NCI-H2196 (cell line): ENCODE measurements around the gene NR1H2.
"Not testable (repeated sequence)": the region's sequence is repeated elsewhere in the genome, so short reads cannot be mapped to it uniquely, and the experiment has no call there.

Source experiments
- DNase-seq: peaks from one replicate; lab custom pipeline; 2025; ENCODE audit not compliant: unreplicated experiment; lab: John Stamatoyannopoulos, UW

Gene NR1H2

DNA sequence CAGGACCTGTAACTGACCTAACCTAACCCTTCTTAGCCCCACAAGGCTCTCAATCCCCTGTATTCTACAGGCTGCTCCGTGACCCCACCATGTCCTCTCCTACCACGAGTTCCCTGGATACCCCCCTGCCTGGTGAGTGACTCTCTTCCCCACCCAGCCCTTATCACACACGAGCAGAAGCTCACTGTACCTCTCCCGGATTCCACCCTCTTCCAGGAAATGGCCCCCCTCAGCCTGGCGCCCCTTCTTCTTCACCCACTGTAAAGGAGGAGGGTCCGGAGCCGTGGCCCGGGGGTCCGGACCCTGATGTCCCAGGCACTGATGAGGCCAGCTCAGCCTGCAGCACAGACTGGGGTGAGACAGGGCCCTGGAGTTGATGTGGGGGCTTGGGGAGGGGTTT is 1.3 kb downstream of the NR1H2 start:
- DNase-seq, result no peak

DNA sequence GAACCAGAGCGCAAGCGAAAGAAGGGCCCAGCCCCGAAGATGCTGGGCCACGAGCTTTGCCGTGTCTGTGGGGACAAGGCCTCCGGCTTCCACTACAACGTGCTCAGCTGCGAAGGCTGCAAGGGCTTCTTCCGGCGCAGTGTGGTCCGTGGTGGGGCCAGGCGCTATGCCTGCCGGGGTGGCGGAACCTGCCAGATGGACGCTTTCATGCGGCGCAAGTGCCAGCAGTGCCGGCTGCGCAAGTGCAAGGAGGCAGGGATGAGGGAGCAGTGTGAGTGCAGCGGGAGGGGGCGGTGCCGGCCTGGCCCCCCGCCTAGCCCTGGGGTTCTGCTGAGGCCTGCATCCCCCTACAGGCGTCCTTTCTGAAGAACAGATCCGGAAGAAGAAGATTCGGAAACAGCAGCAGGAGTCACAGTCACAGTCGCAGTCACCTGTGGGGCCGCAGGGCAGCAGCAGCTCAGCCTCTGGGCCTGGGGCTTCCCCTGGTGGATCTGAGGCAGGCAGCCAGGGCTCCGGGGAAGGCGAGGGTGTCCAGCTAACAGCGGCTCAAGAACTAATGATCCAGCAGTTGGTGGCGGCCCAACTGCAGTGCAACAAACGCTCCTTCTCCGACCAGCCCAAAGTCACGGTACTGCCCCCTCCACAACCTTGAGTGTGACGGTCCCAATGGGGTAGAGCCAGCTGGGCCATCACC is 2.1 kb downstream of the NR1H2 start:
- no peak for DNase-seq

DNA sequence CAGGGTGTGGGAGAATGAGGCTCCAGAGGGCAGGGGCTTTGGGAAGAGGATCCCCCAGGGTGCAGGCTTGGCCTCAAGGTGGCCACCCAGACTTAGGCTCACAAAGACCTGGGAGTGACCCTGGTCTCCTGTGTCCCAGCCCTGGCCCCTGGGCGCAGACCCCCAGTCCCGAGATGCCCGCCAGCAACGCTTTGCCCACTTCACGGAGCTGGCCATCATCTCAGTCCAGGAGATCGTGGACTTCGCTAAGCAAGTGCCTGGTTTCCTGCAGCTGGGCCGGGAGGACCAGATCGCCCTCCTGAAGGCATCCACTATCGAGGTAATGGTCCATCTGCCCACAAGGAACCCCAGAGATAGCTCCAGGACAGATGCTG is 2.6 kb downstream of the NR1H2 start:
- DNase-seq, result no peak

DNA sequence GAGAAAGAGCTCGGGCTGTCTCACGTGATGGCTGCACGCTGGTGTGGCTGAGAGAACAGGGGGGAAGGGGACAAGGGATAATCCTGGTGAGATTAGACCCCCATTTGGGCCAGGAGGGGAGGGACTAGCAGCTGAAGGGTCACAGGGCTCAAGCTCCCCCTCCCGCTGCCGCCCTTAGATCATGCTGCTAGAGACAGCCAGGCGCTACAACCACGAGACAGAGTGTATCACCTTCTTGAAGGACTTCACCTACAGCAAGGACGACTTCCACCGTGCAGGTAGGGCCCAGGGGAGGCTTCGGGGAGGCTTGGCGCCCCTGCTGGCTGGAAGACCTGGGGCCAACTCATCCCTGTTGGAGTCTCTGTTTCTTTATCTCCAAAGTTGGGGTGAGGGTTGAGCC is 3.3 kb downstream of the NR1H2 start:
- DNase-seq, result no peak

DNA sequence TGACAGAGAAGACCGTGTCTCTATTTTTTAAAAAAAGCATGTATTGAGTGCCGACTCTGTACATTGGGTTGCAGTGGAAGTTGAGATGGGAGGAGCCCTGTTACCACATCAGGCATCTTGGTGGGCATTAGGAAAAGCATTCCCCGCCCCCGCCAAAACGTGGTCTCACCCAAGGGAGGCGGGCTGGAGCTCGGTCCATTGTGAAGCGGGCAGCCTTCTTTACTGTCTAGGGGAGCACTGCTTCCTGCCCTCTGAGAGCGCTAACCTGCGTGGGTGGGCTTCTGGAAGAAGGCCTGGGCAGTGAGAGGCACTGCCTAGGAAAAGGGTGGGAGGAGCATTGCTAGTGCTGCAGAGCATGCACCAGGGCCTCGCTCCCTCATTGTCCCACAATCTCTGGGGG is 3.9 kb downstream of the NR1H2 start:
- no peak for DNase-seq

DNA sequence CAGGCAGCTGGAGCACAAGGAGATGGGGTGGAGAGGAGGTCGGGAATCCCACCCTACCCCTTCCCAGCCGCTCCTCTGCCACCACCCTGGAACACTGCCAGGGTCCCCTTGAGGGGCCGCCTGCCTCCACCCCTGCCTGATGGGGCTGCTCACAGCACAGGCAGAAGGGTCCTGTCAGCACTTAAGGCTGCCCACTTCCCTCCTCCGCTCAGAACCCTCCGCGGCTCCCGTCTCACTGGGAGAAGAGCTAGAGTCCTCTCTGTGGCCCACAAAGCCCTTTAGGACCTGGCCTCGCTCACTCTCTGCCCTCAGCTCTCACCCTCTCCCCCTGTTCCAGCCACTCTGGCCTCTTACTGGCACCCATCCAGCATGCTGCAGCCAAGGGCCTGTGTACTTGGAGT is 4.5 kb downstream of the NR1H2 start:
- no peak for DNase-seq

DNA sequence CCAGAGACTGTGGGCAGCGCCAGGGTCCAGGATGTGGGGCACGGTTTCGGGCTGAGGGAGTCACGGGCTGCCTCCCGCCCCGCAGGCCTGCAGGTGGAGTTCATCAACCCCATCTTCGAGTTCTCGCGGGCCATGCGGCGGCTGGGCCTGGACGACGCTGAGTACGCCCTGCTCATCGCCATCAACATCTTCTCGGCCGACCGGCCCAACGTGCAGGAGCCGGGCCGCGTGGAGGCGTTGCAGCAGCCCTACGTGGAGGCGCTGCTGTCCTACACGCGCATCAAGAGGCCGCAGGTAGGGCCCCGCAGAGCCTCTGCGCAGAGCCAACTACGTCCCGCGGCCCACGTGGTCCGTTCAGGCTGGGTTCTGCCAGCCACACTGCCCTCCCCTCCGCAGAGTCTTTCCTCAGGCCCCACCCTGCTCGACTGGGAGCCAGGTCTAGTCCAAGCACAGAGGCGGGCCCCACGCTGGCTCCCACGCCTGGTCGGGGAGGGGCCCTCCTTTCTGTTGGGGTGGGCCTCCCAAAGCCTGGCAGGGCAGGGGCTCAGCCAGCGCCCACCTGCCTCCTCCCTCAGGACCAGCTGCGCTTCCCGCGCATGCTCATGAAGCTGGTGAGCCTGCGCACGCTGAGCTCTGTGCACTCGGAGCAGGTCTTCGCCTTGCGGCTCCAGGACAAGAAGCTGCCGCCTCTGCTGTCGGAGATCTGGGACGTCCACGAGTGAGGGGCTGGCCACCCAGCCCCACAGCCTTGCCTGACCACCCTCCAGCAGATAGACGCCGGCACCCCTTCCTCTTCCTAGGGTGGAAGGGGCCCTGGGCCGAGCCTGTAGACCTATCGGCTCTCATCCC is 5.8 kb downstream of the NR1H2 start:
- DNase-seq, result no peak

DNA sequence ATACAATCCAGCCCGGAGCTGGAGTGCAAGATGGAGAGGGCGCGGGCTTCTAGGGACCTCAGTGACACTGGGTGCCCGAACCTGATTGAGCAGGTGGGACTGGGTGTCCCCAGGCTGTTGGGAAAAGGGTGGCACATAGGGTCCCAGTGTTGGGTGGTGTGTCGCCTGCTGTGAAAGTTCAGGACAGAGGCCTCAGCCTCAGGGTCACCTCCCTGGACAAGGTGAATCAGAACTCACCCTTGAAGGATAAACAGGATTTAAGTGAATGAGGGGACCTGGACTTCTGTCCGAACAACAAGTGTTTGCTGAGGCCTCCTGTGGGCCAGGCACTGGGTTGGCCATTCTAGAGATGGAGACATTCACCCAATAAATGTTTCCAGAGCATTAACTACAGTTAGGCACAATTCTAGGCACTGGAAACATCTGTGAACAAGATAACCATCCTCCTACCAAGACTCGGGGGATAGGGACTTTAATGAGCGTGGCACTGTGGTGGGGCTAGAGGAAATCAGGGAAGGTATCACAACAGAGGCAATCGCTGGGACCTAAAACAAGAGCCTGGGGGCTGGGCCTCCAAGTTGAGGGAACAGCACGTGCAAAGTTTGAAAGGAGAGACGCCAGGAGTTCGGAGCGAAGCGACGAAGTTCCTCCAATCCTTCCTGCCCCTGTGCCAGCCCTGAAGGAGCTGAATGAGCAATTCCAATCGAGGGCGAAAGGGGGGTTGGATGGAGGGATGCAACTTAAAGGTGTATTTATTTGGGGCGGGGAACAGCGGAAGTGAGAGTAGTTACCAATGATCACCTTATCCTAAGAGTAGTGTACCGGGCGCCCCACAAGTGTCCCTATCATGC is 7.0 kb downstream of the NR1H2 start:
- no peak for DNase-seq

DNA sequence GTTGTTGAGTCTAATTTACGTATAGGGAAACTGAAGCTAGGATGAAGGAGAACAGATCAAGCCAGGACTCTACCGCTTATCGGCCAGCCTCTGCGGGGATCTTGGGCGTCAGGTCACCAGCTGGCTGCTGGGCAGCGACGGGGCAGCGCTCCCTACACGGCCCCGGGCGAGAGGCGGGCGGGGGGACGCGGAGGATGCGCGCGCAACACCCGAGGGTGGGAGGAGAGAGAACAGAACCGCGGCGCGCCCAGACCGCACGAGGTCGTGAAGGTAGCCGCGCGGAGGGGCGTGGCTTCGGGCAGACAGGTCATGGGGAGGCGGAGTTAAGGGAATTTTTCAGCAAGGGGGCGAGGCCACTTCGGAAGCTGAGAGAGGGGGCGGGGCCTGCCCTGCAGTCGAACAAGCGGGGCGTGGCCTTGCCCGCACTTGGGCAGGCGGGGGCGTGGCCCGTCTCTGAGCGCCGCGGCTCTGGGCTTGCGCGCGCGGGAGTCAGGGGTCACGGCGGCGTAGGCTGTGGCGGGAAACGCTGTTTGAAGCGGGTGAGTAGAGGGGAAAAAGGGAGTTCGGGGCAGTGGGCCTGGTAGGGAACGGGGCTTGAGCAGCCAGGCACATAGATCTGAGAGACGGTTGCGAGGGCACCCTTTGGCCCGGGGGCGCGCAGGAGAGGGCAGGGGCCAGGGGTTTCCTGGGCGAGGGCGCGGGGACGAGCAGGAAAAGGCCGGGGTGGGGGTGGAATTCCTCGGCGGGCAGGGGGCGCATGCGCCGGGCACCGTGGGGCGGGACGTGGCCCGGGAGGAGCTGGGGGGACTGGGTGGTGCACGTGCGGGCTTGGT is 7.8 kb downstream of the NR1H2 start, which contains the start of gene POLD1:
TSS of gene POLD1 (plus strand) at position 496 of the 833 bp plus-strand sequence. CDS start 14,505 bp downstream, outside the sequence.
- peak; percentile 99 for DNase-seq

DNA sequence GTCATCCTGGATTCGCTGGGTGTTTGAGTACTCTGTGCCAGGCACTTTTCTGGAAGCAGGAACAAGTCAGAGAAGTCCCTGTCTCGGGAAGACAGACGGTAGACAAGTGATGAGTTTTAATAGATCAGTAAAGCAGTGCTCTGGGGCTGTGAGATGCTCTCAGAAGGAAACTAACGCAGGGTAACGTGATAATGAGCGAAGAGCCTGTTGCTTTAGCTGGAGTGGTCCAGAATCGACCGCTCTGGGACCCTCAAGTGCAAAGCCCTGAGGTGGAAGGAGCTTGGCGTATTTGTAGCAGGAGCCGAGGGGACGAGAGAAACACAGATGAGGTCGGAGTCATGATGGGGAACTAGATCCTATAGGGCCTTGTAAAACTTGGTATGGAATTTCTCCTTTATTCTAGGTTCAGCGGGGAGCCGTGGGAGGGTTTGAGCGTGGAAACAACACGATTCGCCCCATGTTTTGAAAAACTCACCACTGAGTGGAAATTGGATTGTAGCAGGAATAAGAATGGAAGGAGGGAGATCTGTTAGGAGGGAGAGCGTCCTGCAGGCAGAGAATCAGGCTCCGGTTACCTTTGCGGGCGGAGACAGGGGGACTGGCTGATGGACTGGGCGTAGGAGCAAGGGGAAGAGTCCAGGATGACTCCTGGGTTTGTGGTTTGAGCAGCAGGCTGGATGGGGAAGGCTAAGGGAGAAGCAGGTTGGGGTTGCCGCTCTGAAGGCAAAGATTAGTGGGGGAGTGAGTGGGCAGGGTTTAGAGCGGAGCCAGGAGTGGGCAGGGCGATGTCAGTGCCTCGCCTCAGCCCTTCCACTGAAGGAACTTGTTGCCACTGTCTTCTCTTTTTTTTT is 8.7 kb downstream of the NR1H2 start:
- no peak for DNase-seq

DNA sequence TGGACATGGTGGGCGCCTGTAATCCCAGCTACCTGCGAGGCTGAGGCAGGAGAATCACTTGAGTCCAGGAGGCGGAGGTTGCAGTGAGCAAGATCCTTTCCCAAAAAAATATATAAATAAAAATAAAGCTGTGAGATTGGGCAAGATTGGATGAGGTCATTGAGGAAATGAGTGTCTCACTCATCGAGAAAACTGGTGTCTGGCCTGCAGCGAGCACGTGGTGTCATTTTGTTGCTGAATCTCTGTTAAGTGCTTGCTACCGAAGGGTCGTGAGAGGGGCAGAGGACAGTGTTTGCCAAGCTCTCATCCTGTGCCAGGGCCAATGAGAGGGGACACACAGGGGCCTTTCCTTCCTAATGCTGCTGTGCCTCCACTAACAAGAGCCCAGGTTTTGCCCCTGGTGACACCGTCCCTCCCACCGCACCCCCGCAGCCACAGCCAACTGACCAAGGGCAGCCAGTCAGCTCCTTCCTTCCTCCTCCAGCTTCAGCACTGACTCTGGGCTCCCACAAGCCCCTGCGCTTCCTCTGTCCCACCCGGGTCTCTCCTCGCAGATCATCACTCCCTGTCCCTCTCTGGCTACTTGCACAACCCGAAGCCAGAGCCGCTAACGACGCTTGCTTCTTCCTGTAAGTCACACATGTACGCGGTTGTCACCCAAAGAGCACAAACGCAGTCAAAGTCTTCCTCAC is 11.1 kb downstream of the NR1H2 start:
- DNase-seq, result no peak

DNA sequence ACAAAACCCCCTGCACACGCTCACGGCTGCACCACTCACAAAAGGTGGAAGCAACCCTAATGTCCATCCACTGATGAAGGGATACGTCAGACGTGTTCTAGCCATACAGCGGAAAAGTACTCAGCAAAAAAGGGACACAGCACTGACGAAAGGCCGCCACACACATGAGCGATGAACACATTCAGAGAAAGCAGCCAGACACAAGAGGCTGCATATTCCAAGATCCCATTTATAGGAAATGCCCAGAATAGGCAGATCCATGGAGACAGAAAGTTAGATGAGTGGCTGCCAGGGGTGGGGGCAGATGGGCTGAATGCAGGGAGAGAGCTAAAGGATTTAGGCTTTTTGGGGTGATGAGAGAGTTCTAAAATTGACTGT is 11.6 kb downstream of the NR1H2 start:
- DNase-seq, result no peak

DNA sequence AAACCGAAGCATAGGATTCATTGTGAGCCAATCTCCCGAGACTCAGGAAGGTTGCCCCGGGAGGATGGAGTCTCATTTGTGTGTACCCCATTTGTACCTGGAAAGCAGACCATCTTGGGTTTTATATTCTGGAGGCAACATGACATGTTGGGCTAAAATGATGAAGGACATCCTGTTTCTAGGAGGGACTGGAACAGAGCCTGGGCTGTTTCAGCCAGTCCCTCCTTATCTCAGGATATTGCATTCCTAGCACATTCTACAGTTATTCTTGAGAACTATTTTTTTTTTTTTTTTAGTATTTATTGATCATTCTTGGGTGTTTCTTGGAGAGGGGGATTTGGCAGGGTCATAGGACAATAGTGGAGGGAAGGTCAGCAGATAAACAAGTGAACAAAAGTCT is 14.0 kb downstream of the NR1H2 start:
- DNase-seq, result not testable (repeated sequence)

DNA sequence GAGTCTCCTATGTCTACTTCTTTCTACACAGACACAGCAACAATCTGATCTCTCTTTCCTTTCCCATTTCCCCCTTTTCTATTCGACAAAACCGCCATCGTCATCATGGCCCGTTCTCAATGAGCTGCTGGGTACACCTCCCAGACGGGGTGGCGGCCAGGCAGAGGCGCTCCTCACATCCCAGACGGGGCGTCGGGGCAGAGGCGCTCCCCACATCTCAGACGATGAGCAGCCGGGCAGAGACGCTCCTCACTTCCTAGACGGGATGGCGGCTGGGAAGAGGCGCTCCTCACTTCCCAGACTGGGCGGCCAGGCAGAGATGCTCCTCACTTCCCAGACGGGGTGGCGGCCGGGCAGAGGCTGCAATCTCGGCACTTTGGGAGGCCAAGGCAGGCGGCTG is 14.7 kb downstream of the NR1H2 start:
- DNase-seq, result not testable (repeated sequence)

DNA sequence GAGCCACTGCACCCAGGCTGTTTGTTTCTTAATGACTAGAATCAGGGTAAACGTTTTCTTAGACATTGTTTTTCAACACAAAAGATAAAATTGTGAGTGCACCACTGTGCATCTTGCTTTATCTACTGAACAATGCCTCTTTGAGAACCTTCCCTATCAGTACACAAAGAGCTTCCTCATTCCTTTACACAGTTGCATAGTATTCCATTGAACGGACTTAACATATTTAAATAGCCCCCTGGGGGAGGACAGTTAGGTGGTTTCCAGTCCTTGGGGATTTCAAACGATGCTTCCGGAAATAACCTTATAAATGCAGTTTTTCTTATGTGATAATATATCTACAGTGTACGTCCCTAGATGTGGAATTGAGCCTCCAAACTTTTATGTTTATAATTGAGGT is 16.5 kb downstream of the NR1H2 start:
- DNase-seq, result no peak

DNA sequence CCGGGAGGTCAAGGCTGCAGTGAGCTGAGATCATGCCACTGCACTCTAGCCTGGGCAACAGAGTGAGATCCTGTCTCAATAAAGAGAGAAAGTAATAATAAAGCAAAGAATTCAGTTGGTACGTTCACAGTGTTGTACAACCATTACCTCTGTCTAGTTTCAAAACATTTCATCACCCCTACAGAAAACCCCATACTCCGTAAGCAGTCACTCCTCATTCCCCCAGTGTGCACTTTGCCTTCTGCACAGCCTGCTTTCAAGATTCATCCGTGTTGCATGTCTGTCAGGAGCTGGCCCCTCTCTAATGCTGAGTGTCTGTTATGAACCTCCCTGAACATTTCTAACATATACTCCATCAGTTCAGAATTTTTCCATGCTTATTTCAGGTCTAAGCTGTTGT is 17.3 kb downstream of the NR1H2 start:
- no peak for DNase-seq

DNA sequence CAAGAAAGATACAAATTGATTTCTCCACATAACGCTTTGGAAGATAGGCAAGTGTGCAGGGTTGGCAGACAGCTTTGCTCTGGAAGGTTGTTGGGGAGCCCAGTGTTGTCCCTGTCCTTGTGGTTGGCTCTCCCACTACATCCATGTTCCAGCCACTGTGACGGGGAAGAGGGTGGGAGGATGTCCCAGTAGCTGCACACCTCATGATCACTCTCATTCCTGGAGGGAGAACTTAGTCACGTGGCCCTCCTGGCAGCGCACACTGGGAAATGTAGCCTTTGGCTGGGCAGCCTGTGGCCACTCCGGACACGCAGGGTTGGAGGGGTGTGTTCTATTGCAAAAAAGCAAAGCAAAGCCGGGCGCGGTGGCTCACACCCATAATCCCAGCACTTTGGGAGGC is 17.8 kb downstream of the NR1H2 start:
- DNase-seq, result no peak

DNA sequence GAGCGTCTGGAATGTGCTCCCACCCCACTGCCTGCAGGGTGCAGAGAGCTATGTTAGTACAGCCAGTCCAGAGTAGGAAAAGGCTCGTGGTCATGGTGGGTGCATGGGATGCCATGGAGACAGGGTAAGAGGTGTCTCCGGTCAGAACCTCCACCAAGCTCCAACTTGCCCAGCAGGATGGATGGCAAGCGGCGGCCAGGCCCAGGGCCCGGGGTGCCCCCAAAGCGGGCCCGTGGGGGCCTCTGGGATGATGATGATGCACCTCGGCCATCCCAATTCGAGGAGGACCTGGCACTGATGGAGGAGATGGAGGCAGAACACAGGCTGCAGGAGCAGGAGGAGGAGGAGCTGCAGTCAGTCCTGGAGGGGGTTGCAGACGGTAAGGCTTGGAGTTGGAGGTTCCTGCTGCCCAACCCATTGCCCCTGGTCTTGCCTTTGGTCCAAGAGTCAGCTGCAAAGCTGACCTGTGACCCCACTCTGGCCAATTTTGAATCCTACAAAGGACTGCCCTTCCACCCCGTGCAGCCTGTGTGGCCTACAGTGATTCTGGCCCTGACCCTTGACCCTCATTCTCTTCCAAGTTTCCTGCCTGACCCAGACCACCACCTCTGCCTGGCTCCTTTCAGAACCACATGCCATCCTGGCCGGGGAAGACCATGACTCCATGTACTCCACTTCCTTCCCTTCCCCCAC is 22.6 kb downstream of the NR1H2 start:
- no peak for DNase-seq

DNA sequence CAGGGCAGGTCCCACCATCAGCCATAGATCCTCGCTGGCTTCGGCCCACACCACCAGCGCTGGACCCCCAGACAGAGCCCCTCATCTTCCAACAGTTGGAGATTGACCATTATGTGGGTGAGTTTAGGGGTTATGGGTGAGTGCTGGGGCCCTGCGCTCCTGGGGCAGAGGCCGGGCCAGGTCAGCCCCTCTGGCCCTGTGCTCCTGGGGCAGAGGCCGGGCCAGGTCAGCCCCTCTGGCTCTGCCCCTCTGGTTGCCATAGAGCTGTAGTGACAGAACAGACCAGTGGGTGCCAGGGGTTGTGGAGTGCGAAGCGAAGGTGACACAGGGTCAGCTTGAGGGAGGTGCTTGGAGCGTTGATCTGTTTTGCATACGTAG is 23.1 kb downstream of the NR1H2 start:
- no peak for DNase-seq
